ENCODE measurements around the gene SLC25A19.

Gene SLC25A19

DNA sequence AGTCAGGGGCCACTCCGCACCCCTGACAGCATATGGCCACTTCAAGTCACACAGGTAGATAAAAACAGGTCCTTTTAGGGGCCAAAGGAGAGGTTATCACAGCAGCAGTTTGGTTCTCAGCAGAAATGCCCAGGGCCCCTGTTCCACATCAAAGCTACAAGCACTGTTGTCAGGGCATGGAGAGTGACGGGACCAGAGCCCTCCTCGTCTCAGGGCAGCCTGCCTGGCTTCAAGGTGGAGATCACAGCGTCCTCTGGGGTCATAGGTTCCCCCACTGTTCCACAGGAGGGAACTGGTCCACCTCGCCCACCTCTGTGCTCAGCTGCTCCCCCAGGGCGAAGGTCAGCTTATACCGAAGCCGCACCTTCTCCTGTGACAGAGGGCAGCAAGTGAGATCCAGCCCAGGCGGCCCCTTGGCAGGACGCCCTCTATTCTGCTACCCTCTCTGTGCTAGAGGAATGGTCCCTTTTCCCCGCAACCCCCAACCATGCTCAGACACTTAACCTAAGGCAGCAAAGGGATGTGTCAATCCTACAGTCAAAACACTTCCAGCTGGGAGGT lies 51.1 kb downstream of the SLC25A19 start:
- no peak for DNase-seq (ENCODE audit: low read depth)
- TF ChIP-seq, protein P1, sequence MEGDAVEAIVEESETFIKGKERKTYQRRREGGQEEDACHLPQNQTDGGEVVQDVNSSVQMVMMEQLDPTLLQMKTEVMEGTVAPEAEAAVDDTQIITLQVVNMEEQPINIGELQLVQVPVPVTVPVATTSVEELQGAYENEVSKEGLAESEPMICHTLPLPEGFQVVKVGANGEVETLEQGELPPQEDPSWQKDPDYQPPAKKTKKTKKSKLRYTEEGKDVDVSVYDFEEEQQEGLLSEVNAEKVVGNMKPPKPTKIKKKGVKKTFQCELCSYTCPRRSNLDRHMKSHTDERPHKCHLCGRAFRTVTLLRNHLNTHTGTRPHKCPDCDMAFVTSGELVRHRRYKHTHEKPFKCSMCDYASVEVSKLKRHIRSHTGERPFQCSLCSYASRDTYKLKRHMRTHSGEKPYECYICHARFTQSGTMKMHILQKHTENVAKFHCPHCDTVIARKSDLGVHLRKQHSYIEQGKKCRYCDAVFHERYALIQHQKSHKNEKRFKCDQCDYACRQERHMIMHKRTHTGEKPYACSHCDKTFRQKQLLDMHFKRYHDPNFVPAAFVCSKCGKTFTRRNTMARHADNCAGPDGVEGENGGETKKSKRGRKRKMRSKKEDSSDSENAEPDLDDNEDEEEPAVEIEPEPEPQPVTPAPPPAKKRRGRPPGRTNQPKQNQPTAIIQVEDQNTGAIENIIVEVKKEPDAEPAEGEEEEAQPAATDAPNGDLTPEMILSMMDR (IDR thresholded peaks at IDR 0.05; ENCODE audit: control insufficient read depth, insufficient read depth, low read depth, low read length, missing control alignments) = no peak
- H3K4me3 ChIP-seq (ENCODE audit: control insufficient read depth, low read depth, low read length) = no peak overlapping the region

DNA sequence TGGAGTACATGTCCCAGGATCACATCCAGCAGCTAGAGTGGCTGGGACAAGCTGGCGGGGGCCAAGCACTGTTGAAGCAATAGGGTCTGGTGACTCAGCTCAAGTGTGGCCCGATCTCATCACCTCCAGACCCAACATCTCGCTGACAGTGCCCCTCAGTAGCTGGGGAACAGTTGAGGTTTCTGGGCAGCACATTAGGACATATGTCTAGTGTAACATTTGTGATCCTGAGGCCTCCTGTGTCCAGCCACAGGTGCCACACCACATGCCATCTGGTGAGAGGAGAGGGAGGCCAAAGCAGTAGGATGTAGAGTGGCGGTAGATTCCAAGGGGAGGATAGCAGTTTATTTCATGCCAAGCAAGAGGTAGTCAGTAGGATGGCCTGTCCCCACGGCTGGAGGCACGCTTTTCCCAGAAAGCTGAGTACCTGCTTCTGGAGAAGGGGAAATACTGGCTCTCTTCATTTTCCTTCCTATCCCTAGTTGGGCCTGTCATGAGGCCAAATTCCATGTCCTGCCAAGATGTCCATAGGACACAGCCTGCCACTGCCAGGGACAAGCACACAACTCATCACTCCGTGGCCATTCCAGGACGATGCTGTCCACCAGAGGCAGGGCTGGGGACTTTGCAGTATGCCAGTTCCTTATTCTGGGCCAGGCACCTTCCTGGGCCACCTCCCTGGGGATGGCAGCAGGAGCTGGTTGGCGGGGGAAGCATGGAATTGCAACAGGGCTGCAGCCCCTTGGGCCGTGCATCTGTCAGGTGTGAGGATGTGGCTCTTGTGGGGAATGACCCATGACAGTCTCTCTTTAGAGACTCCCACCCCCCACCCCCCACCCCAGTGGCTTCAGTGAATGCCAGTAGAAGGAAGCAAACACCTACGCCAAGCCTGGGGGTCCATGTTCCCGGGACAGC lies 51.9 kb downstream of the SLC25A19 start:
- H3K4me3 ChIP-seq (ENCODE audit: control insufficient read depth, low read depth, low read length) = no peak overlapping the region
- TF ChIP-seq, protein P1 (IDR thresholded peaks at IDR 0.05; ENCODE audit: control insufficient read depth, insufficient read depth, low read depth, low read length, missing control alignments) = no peak
- no peak for DNase-seq (ENCODE audit: low read depth)

DNA sequence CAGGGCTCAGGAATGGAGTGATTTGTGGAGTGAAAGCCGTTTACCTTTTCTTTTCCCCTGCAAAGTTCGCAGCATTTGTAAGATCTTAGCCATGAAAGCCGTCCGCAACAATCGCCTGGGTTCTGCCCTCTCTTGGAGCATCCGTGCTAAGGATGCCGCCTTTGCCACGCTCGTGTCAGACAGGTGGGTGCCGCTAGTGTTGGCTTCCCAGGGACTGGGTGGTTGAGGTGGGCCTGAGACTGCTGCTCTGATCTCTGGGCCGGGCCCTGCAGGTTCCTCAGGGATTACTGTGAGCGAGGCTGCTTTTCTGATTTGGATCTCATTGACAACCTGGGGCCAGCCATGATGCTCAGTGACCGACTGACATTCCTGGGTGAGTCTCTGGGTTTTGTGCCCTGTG lies 56.4 kb downstream of the SLC25A19 start:
- no peak for DNase-seq (ENCODE audit: low read depth)
- TF ChIP-seq, protein P1 (IDR thresholded peaks at IDR 0.05; ENCODE audit: control insufficient read depth, insufficient read depth, low read depth, low read length, missing control alignments) = no peak

DNA sequence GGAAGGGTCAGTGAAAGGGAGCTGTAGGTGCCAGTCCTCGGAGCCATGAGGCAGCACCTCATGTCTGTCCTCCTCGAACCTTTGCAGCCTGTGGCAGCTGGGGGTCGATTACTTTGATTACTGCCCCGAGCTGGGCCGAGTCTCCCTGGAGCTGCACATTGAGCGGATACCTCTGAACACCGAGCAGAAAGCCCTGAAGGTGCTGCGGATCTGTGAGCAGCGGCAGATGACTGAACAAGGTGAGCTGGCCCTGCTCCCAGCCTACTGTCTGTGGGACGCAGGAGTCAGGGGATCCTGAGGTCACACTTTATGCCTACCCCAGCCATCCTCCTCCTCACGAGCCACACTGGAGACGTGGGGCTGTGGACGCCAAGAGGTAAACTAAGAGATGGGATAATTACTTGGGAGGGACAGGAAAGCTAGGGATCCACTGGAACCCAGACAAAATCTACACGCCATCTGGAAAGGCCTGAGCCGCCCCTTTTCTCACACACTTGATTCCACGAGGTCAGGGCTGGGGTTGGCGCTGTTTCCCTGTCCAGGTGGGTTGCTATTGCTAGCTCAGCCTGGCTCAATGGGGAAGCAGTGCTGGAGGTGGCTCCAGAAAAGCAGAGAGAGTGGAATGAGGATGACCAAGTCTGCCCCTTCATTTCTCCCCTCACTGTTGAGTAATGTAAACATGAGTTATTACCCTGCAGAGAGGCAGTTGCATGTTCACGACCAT lies 57.3 kb downstream of the SLC25A19 start:
- no peak for DNase-seq (ENCODE audit: low read depth)
- TF ChIP-seq, protein P1 (IDR thresholded peaks at IDR 0.05; ENCODE audit: control insufficient read depth, insufficient read depth, low read depth, low read length, missing control alignments) = no peak
- H3K4me3 ChIP-seq (ENCODE audit: control insufficient read depth, low read depth, low read length) = no peak overlapping the region

More for the DNA sequence above, 56.4 kb downstream of the SLC25A19 start:
- no peak overlapping the region for H3K4me3 ChIP-seq (ENCODE audit: control insufficient read depth, low read depth, low read length)

DNA sequence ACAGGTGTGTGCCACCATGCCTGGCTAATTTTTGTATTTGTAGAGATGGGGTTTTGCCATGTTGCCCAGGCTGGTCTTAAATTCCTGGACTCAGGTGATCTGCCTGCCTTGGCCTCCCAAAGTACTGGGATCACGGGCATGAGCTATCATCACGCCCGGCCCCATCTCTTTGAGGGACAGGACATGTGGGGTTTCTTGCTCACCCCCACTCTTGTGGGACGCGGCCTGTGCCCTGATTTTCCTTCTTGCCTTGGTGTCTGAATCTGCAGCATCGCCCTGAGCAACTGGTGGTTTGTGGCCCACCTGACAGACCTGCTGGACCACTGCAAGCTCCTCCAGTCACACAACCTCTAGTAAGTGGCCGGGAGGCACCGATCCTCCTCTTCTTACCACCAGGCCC lies 58.2 kb downstream of the SLC25A19 start:
- TF ChIP-seq, protein P1 (IDR thresholded peaks at IDR 0.05; ENCODE audit: control insufficient read depth, insufficient read depth, low read depth, low read length, missing control alignments) = no peak
- no peak for DNase-seq (ENCODE audit: low read depth)
- no peak overlapping the region for H3K4me3 ChIP-seq (ENCODE audit: control insufficient read depth, low read depth, low read length)

DNA sequence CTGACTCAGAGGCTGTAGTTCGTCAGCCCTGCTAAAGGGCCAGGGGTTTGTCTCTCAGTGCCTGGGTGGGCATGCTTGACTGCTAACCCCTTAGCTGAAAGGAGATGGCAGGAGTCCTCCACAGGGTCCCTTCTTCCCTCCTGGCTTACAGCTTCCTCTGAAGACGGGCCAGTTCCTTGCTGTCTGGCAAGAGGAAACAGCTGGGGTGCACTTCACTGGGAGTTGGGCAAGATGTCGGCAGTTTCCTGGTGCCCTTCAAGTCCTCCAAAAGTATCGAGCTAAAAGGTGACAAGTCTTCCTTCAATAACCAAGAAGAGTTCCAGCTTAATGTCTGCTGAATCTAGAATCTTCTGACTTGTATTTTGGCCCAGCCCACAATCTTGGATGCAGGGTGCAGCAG lies 60.4 kb downstream of the SLC25A19 start:
- no peak for DNase-seq (ENCODE audit: low read depth)
- H3K4me3 ChIP-seq (ENCODE audit: control insufficient read depth, low read depth, low read length) = no peak overlapping the region
- TF ChIP-seq, protein P1 (IDR thresholded peaks at IDR 0.05; ENCODE audit: control insufficient read depth, insufficient read depth, low read depth, low read length, missing control alignments) = no peak
